Osteocyte (in vitro differentiated cells): ENCODE data around the gene TH. TPM values are rescaled to one million over a fixed set of nuclear protein-coding genes. Genes with fewer than 3 reads are reported as not detected.

Experiments
- DNase-seq: peaks from one replicate; pipeline ENCODE4 v3.0.0; 2021; ENCODE audit warnings: mixed read lengths; ENCODE audit not compliant: unreplicated experiment; ENCODE audit errors: extremely low spot score
- H3K27ac Mint-ChIP-seq: one replicate; pipeline ENCODE4 v1.8.0; 2021; ENCODE audit warnings: mild to moderate bottlenecking, mixed read lengths; ENCODE audit not compliant: unreplicated experiment
- H3K27me3 Mint-ChIP-seq: one replicate; pipeline ENCODE4 v1.8.0; 2021; ENCODE audit warnings: mixed read lengths; ENCODE audit not compliant: unreplicated experiment
- H3K36me3 Mint-ChIP-seq: one replicate; pipeline ENCODE4 v1.8.0; 2021; ENCODE audit warnings: mixed read lengths; ENCODE audit not compliant: unreplicated experiment
- H3K4me1 Mint-ChIP-seq: one replicate; pipeline ENCODE4 v1.8.0; 2021; ENCODE audit warnings: mixed read lengths; ENCODE audit not compliant: unreplicated experiment
- H3K4me3 Mint-ChIP-seq: one replicate; pipeline ENCODE4 v1.8.0; 2021; ENCODE audit warnings: mild to moderate bottlenecking, moderate library complexity, mixed read lengths; ENCODE audit not compliant: unreplicated experiment
- H3K9me3 Mint-ChIP-seq: one replicate; pipeline ENCODE4 v1.8.0; 2021; ENCODE audit warnings: mixed read lengths; ENCODE audit not compliant: unreplicated experiment
- total RNA-seq: library from RNA; stranded (reverse); gene quantifications from 2 replicates; pipeline ENCODE4 v1.2.1, GENCODE V29; 2021
- TF ChIP-seq, protein P1 (sequence below): fragments of 200-600 bp; sonication (generic); IDR thresholded peaks from 2 replicates; pipeline ENCODE4 v1.5.0; 2021; ENCODE audit warnings: antibody characterized with exemption, mild to moderate bottlenecking, moderate library complexity

Gene TH
- total RNA-seq, 1 donor from 2014 or later: 0.75 TPM

DNA sequence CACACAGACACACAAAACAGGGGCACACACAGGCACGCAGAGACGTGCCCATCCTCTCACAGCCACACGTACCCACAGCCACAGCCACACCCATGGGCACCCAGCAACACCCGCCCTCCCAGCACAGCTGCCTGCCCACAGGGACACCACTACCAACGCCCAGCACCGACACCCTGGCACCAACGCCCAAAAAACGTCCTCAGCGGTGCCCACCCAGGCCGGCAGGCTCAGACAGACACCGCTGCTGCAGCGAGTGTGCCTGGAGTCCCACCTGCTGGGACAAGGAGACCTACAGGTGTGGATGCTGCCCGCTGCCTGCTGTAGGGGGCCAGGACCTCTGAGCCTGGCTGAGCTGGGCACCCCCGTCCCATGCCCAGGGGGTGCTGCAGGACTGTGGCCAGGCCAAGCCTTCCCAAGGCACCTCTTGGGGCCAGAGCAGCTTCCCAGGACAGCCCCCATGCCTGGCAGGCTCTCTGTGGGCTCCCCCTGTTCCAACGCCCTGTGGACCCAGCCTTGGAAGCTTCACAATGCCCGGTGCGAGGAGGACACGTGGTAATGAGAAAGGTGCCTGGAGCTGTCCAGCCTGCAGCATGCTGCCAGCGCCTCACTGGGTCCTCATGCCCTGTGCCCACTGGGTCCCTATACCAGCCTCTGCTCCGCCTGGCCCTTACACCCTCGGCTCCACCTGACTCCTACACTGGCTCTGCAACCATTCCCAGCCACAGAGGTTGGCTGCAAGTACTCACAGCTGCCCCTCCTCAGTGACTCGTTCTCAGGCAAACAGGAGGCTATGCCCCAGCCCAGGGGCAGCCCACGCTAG is 45.8 kb upstream of the TH start:
- Mint-ChIP-seq H3K9me3 (no peaks in the 10 kb centered on the region), H3K4me3 (no peak overlapping the region), H3K27me3 (peaks cover 57% of the 10 kb centered on the region), H3K36me3 (no peaks in the 10 kb centered on the region), H3K4me1 (peaks cover 16% of the 10 kb centered on the region), H3K27ac (no peak overlapping the region)
- TF ChIP-seq, protein P1, sequence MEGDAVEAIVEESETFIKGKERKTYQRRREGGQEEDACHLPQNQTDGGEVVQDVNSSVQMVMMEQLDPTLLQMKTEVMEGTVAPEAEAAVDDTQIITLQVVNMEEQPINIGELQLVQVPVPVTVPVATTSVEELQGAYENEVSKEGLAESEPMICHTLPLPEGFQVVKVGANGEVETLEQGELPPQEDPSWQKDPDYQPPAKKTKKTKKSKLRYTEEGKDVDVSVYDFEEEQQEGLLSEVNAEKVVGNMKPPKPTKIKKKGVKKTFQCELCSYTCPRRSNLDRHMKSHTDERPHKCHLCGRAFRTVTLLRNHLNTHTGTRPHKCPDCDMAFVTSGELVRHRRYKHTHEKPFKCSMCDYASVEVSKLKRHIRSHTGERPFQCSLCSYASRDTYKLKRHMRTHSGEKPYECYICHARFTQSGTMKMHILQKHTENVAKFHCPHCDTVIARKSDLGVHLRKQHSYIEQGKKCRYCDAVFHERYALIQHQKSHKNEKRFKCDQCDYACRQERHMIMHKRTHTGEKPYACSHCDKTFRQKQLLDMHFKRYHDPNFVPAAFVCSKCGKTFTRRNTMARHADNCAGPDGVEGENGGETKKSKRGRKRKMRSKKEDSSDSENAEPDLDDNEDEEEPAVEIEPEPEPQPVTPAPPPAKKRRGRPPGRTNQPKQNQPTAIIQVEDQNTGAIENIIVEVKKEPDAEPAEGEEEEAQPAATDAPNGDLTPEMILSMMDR: no peak
- peak; percentile 80 for DNase-seq

DNA sequence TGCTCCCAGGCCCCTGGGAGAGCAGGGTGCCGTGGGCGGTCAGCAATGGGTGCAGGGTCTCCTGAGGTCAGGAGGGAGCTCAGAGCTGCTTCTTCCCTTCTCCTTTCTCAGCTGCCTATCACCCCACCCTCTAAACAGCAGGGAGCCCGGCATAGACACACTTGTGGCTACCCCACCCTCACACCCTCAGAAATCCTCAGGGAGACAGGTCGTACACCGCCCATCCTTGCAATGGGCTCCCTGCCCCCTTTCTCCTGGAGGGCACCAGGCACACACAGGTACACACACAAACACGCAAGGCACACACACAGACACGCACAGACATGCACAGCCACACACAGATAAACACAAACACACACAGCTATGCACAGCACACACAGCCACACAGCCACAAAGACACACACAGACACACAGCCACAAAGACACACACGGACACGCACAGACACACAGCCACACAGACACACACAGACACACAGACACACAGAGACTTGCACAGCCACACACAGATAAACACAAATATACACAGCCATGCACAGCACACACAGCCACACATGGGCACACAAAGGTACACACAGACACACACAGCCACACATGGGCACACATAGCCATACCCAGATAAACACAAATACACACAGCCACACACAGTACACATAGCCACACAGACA is 44.9 kb upstream of the TH start:
- H3K27ac Mint-ChIP-seq: no peak overlapping the region
- no peaks in the 10 kb centered on the region for H3K9me3 Mint-ChIP-seq
- TF ChIP-seq, protein P1: no peak
- peak; percentile 73 for DNase-seq
- peaks cover 13% of the 10 kb centered on the region for H3K4me1 Mint-ChIP-seq
- H3K27me3 Mint-ChIP-seq: peaks cover 50% of the 10 kb centered on the region
- H3K4me3 Mint-ChIP-seq: no peak overlapping the region
- no peaks in the 10 kb centered on the region for H3K36me3 Mint-ChIP-seq

DNA sequence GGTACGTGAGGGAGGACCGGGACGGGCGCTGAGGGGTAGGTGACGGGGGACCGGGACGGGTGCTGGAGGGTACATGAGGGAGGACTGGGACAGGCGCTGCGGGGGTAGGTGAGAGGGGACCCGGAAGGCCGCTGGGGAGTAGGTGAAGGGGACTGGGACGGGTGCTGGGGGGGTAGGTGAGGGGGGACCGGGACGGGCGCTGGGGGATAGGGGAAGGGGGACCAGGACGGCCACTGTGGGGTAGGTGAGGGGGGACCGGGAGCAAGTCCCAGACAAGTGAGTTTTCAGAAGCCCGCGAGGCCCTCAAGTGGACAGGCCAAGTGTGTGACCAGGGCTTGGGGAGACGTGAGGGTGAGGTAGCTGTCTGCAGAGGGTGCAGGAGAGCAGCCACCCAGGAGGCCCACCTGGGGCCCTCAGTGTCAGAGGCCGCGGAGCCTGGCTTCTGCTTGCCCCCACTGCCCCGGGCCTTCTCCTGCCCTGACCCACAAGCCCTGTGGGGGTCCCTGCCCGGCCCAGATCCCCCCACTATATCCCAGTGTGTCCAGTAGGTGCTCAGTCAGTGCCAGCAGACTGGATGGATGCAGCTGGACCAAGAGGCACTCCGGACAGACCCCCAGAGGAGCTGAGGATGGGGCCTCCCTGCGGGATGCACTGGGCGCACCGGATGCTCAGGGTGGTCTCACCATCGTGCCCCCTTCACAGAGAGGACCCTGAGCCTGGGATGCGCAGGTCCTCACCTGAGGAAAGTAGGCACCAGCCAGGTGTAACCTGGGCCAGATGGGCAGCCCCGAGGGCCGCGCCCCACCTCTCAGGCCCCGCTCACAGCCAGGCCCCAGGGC is 44.2 kb upstream of the TH start:
- Mint-ChIP-seq H3K4me1 (peaks cover 14% of the 10 kb centered on the region), H3K36me3 (no peaks in the 10 kb centered on the region), H3K27ac (no peak overlapping the region), H3K4me3 (no peak overlapping the region), H3K9me3 (no peaks in the 10 kb centered on the region), H3K27me3 (peaks cover 46% of the 10 kb centered on the region)
- peak; percentile 82 for DNase-seq
- TF ChIP-seq, protein P1: no peak

DNA sequence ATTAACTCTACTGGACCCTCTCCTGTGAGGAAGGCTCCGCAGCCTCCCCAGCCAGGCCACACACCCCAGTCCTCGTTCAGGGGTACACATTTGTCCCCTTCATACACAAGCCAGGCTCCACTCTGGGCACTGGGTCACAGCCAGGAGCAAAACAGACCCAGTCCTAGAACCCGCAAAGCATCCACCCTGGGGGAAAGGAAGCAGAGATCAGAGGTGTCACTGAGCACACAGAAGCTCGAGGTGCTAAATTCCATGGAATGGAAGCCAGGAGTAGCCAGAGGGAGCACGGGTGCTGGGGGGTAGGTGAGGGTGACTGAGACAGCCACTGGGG is 43.6 kb upstream of the TH start:
- TF ChIP-seq, protein P1: no peak

More for the DNA sequence above, 43.6 kb upstream of the TH start:
- Mint-ChIP-seq H3K36me3 (no peaks in the 10 kb centered on the region), H3K4me3 (no peak overlapping the region), H3K27me3 (peaks cover 46% of the 10 kb centered on the region), H3K9me3 (no peaks in the 10 kb centered on the region), H3K27ac (no peak overlapping the region), H3K4me1 (peaks cover 14% of the 10 kb centered on the region)
- DNase-seq: no peak
